ENCODE data around the gene HNRNPL. TPM values are rescaled to one million over a fixed set of nuclear protein-coding genes. Genes with fewer than 3 reads are reported as not detected.

Gene HNRNPL
- total and polyA plus RNA-seq, 2 donors (not counting 1 experiment from before 2014, with no cell fraction given): 292 to 418 TPM

GRCh38 chr19:38862321-38863059, 12.7 kb upstream of the HNRNPL start:
- ChIA-PET CTCF (interaction anchor here (1.3 to 6.8 kb wide), 4 partner anchors 10 to 25 kb away, joined by 4 to 62 read pairs (median 12); partner anchors contain the start of gene RINL), POLR2A (interaction anchor here (0.6 to 10.3 kb wide), 2 partner anchors 11 to 282 kb away, joined by 4 to 237 read pairs; partner anchors contain the start of gene HNRNPL)
- intact Hi-C loops (cut with micrococcal nuclease): loop anchor here (10.0 kb wide), 1 partner anchor 542 kb away; the partner anchor contains the start of gene ZFP36
- H3K27me3 Mint-ChIP-seq: no peaks in the 10 kb centered on the region
- no peak overlapping the region for H3K9ac ChIP-seq (ENCODE audit: low read length)
- no peaks in the 10 kb centered on the region for H3K36me3 ChIP-seq (replicated peaks in 1 of 2; ENCODE audit: control extremely low read depth in 1 of 2, control insufficient read depth in 1 of 2, extremely low read depth in 1 of 2, insufficient read depth in 2 of 2, low read length in 1 of 2)
- TF ChIP-seq EZH2 (IDR thresholded peaks at IDR 0.05; ENCODE audit: borderline replicate concordance, insufficient read depth, low read depth, low read length, poor library complexity, severe bottlenecking): no peak
- TF ChIP-seq CTCF (IDR thresholded peaks at IDR 0.05): no peak
- H3K27ac ChIP-seq (ENCODE audit: low read length in 2 of 2): peak overlapping the region; percentile 24 to 55
- no peaks in the 10 kb centered on the region for H3K27me3 ChIP-seq (replicated peaks in 1 of 4; ENCODE audit: control extremely low read depth in 1 of 4, control insufficient read depth in 3 of 4, insufficient read depth in 4 of 4, low read length in 3 of 4)
- H3K9me3 Mint-ChIP-seq (ENCODE audit: insufficient read depth): no peaks in the 10 kb centered on the region
- H2AFZ ChIP-seq (ENCODE audit: insufficient read depth, low read depth, low read length, poor library complexity, severe bottlenecking): no peak overlapping the region
- H3K79me2 ChIP-seq (ENCODE audit: control insufficient read depth, insufficient read depth, low read length): peaks cover 4% of the 10 kb centered on the region
- H3K4me1 ChIP-seq (ENCODE audit: control insufficient read depth in 2 of 2, insufficient read depth in 2 of 2, low read length in 2 of 2): peaks cover 66 to 93% of the 10 kb centered on the region in 2 donors
- H3K27ac Mint-ChIP-seq: peak overlapping the region; percentile 82
- no peaks in the 10 kb centered on the region for H4K20me1 ChIP-seq (ENCODE audit: control insufficient read depth, insufficient read depth, low read length, poor library complexity, severe bottlenecking)
- H3K9me3 ChIP-seq (ENCODE audit: control extremely low read depth in 1 of 3, control insufficient read depth in 2 of 3, insufficient read depth in 1 of 3, low read length in 2 of 3): peaks cover 0 to 6% (median 0%) of the 10 kb centered on the region in 3 donors
- peak overlapping the region; percentile 24 for H3K4me3 Mint-ChIP-seq
- ATAC-seq (ENCODE audit: low read depth): no peak
- no peak overlapping the region for H3K4me3 ChIP-seq (ENCODE audit: control extremely low read depth in 1 of 5, extremely low read depth in 1 of 5, insufficient read depth in 1 of 5, low read depth in 2 of 5, low read length in 4 of 5)
- H3K4me1 Mint-ChIP-seq: peaks cover 65% of the 10 kb centered on the region
- peak overlapping the region; percentile 36 for H3K4me2 ChIP-seq (replicated peaks; ENCODE audit: low read depth, low read length, poor library complexity, severe bottlenecking)
- no peak for DNase-seq
- 59% methylated on average over 4 of the region's 10 CpGs for WGBS (ENCODE audit: insufficient coverage)

- Histone ChIP-seq H2AFZ (ENCODE audit: insufficient read depth, low read depth, low read length, poor library complexity, severe bottlenecking) (no peak overlapping the region), H3K36me3 (replicated peaks in 1 of 2; ENCODE audit: control extremely low read depth in 1 of 2, control insufficient read depth in 1 of 2, extremely low read depth in 1 of 2, insufficient read depth in 2 of 2, low read length in 1 of 2) (no peaks in the 10 kb centered on the region), H3K4me2 (replicated peaks; ENCODE audit: low read depth, low read length, poor library complexity, severe bottlenecking) (no peak overlapping the region), H4K20me1 (ENCODE audit: control insufficient read depth, insufficient read depth, low read length, poor library complexity, severe bottlenecking) (no peaks in the 10 kb centered on the region), H3K4me3 (ENCODE audit: control extremely low read depth in 1 of 5, extremely low read depth in 1 of 5, insufficient read depth in 1 of 5, low read depth in 2 of 5, low read length in 4 of 5) (no peak overlapping the region), H3K27me3 (replicated peaks in 1 of 4; ENCODE audit: control extremely low read depth in 1 of 4, control insufficient read depth in 3 of 4, insufficient read depth in 4 of 4, low read length in 3 of 4) (no peaks in the 10 kb centered on the region), H3K27ac (ENCODE audit: low read length in 2 of 2) (no peak overlapping the region), H3K79me2 (ENCODE audit: control insufficient read depth, insufficient read depth, low read length) (peaks cover 4% of the 10 kb centered on the region), H3K9me3 (ENCODE audit: control extremely low read depth in 1 of 3, control insufficient read depth in 2 of 3, insufficient read depth in 1 of 3, low read length in 2 of 3) (peaks cover 0 to 7% (median 0%) of the 10 kb centered on the region in 3 donors), H3K9ac (ENCODE audit: low read length) (no peak overlapping the region), H3K4me1 (ENCODE audit: control insufficient read depth in 2 of 2, insufficient read depth in 2 of 2, low read length in 2 of 2) (peaks cover 67 to 94% of the 10 kb centered on the region in 2 donors)
- no peak overlapping the region for H3K27ac Mint-ChIP-seq
- TF ChIP-seq CTCF (IDR thresholded peaks at IDR 0.05) (no peak), EZH2 (IDR thresholded peaks at IDR 0.05; ENCODE audit: borderline replicate concordance, insufficient read depth, low read depth, low read length, poor library complexity, severe bottlenecking) (no peak)
- ATAC-seq (ENCODE audit: low read depth) (no peak), DNase-seq (no peak)
- intact Hi-C loops (cut with micrococcal nuclease): loop anchor here (10.0 kb wide), 1 partner anchor 543 kb away; the partner anchor contains the start of gene ZFP36
- H3K4me3 Mint-ChIP-seq: no peak overlapping the region
- WGBS (ENCODE audit: insufficient coverage): 100% methylated on average over 2 of the region's 3 CpGs
- ChIA-PET POLR2A (interaction anchor here (0.6 to 1.7 kb wide), 6 partner anchors 8 to 598 kb away, joined by 3 to 14 read pairs (median 4); no protein-coding TSS in a partner anchor), CTCF (interaction anchor here (1.0 to 6.8 kb wide), 5 partner anchors 8 to 17 kb away, joined by 4 to 62 read pairs (median 5); partner anchors contain the start of gene RINL)
- no peaks in the 10 kb centered on the region for H3K9me3 Mint-ChIP-seq (ENCODE audit: insufficient read depth)
- peaks cover 69% of the 10 kb centered on the region for H3K4me1 Mint-ChIP-seq
- H3K27me3 Mint-ChIP-seq: no peaks in the 10 kb centered on the region
These were observed 11.6 kb upstream of the HNRNPL start for GRCh38 chr19:38861368-38861767.
